ENCODE data around the gene KRTAP20-2. TPM values are rescaled to one million over a fixed set of nuclear protein-coding genes. Genes with fewer than 3 reads are reported as not detected.

Gene KRTAP20-2
- total RNA-seq (ENCODE audit: unreplicated experiment): not detected
- long read RNA-seq: 0 reads

DNA sequence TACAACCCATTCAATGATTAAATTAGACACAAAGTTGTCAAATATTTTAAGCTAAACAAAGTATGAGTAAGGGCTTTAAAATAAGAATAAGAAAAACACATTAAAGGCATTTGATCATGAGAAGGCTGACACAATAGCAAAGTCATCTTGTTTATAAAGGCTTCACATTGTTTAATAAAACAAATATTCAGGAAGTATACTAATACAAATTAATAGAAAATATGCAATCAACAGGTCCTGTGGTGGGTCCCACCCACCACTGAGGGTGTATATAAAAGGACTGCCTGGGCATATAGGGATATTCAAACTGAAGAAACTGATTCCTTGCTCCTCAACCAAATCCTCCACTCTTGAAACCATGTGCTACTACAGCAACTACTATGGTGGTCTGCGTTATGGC lies at the start of gene KRTAP20-2:
Gene KRTAP20-2 (plus strand): TSS at position 301 of the 400 bp plus-strand sequence. CDS start 58 bp downstream, at position 359.
- no peaks in the 10 kb centered on the region for H3K27me3 Mint-ChIP-seq (ENCODE audit: unreplicated experiment)
- H3K4me1 Mint-ChIP-seq (ENCODE audit: unreplicated experiment): no peaks in the 10 kb centered on the region
- TF ChIP-seq, protein P1, sequence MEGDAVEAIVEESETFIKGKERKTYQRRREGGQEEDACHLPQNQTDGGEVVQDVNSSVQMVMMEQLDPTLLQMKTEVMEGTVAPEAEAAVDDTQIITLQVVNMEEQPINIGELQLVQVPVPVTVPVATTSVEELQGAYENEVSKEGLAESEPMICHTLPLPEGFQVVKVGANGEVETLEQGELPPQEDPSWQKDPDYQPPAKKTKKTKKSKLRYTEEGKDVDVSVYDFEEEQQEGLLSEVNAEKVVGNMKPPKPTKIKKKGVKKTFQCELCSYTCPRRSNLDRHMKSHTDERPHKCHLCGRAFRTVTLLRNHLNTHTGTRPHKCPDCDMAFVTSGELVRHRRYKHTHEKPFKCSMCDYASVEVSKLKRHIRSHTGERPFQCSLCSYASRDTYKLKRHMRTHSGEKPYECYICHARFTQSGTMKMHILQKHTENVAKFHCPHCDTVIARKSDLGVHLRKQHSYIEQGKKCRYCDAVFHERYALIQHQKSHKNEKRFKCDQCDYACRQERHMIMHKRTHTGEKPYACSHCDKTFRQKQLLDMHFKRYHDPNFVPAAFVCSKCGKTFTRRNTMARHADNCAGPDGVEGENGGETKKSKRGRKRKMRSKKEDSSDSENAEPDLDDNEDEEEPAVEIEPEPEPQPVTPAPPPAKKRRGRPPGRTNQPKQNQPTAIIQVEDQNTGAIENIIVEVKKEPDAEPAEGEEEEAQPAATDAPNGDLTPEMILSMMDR (IDR thresholded peaks at IDR 0.05; ENCODE audit: unreplicated experiment): no peak
- H3K9me3 Mint-ChIP-seq (ENCODE audit: unreplicated experiment): no peaks in the 10 kb centered on the region
- DNase-seq (ENCODE audit: low spot score): no peak
- no peak within 1 kb of the TSS for H3K27ac Mint-ChIP-seq (ENCODE audit: unreplicated experiment)
- H3K4me3 Mint-ChIP-seq (ENCODE audit: unreplicated experiment): no peak within 1 kb of the TSS
- H3K36me3 Mint-ChIP-seq (ENCODE audit: low read depth, unreplicated experiment): no peaks in the 10 kb centered on the region

DNA sequence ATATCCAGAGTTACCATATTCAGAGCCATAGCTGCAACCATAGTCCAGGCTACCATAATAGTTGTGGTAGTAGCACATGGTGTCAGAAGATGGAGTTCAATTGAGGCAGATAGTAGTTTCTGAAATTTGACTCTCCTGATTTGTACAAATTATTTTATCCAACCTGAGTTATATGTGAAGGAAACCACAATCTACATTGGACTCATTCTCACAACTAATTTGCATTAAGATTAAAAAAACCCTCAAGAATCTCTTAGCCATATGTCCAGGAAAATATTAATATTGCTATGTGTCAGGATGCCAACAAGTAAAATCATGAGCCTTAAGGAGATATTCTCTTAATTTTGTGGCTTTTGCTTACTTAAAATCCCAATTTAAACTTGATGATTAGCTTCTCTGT lies 44.7 kb upstream of the KRTAP20-2 start, which contains the start of gene KRTAP22-2:
Gene KRTAP22-2 (minus strand): TSS at position 101 of the 400 bp plus-strand sequence.
- no peaks in the 10 kb centered on the region for H3K36me3 Mint-ChIP-seq (ENCODE audit: low read depth, unreplicated experiment)
- DNase-seq (ENCODE audit: low spot score): no peak
- no peaks in the 10 kb centered on the region for H3K4me1 Mint-ChIP-seq (ENCODE audit: unreplicated experiment)
- TF ChIP-seq, protein P1 (IDR thresholded peaks at IDR 0.05; ENCODE audit: unreplicated experiment): no peak
- H3K27ac Mint-ChIP-seq (ENCODE audit: unreplicated experiment): no peak within 1 kb of the TSS
- no peaks in the 10 kb centered on the region for H3K27me3 Mint-ChIP-seq (ENCODE audit: unreplicated experiment)
- H3K4me3 Mint-ChIP-seq (ENCODE audit: unreplicated experiment): no peak within 1 kb of the TSS
- no peaks in the 10 kb centered on the region for H3K9me3 Mint-ChIP-seq (ENCODE audit: unreplicated experiment)

DNA sequence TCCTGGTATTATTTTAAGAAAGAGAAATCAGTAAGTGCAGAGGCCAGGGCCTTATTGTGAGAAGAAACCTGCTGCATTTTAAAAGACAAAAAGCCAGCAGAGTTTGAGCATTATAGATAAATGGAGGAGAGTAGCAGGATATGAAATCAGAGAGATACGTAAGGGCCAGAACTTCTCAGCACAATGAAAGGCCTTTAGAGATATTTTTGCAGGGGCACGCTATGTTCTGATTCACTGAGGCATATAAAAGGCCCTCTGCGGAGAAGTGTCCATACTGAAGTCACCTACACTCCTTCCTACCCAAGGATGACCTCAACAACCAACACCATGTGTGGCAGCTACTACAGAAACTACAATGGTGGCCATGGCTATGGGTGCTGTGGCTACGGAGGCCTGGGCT lies 42.9 kb upstream of the KRTAP20-2 start, which contains the start of gene KRTAP6-3:
Gene KRTAP6-3 (plus strand): TSS at position 301 of the 400 bp plus-strand sequence. CDS start 6 bp downstream, at position 307.
- DNase-seq (ENCODE audit: low spot score): no peak
- Mint-ChIP-seq H3K36me3 (ENCODE audit: low read depth, unreplicated experiment) (no peaks in the 10 kb centered on the region), H3K4me1 (ENCODE audit: unreplicated experiment) (no peaks in the 10 kb centered on the region), H3K4me3 (ENCODE audit: unreplicated experiment) (no peak within 1 kb of the TSS), H3K27me3 (ENCODE audit: unreplicated experiment) (no peaks in the 10 kb centered on the region), H3K27ac (ENCODE audit: unreplicated experiment) (no peak within 1 kb of the TSS), H3K9me3 (ENCODE audit: unreplicated experiment) (no peaks in the 10 kb centered on the region)
- TF ChIP-seq, protein P1 (IDR thresholded peaks at IDR 0.05; ENCODE audit: unreplicated experiment): no peak

DNA sequence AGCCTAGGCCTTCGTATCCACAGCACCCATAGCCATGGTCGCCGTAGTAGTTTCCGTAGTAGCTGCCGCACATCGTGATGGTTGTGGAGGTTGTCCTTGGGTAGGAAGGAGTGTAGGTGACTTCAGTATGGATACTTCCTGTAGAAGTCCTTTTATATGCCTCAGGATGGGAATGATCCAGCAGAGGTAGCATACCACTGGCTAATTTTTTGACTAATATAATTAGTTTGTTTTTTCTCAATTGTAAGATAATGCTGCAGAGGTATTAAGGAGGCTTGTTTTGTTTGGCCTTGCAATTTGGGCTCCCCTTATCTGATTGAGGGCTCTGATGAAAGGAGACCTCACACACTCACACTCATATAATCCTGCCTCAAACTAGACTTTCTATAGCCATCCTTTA lies 36.2 kb upstream of the KRTAP20-2 start, which contains the start of gene KRTAP6-2:
Gene KRTAP6-2 (minus strand): TSS at position 101 of the 400 bp plus-strand sequence. CDS start 28 bp downstream, at position 73.
- H3K9me3 Mint-ChIP-seq (ENCODE audit: unreplicated experiment): no peaks in the 10 kb centered on the region
- TF ChIP-seq, protein P1 (IDR thresholded peaks at IDR 0.05; ENCODE audit: unreplicated experiment): no peak
- H3K4me1 Mint-ChIP-seq (ENCODE audit: unreplicated experiment): no peaks in the 10 kb centered on the region
- peaks cover 3% of the 10 kb centered on the region for H3K27me3 Mint-ChIP-seq (ENCODE audit: unreplicated experiment)
- no peaks in the 10 kb centered on the region for H3K36me3 Mint-ChIP-seq (ENCODE audit: low read depth, unreplicated experiment)
- H3K4me3 Mint-ChIP-seq (ENCODE audit: unreplicated experiment): no peak within 1 kb of the TSS
- H3K27ac Mint-ChIP-seq (ENCODE audit: unreplicated experiment): no peak within 1 kb of the TSS
- no peak for DNase-seq (ENCODE audit: low spot score)

DNA sequence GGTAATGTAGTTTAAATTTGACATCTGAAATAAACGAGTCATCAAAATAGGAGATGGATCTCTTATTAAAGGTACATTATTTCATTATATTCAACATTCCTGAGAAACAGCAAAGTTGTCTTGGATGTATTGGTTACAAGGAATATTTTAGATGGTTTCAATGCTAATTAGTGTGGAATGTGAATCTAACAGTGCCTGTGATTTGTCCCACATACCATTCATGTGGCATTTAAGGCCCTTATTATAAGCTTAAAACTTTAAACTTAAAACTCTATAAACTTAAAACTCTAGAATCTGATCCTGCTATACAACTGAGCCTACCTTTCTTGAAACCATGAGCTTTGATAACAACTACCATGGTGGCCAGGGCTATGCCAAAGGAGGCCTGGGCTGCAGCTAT lies 34.2 kb upstream of the KRTAP20-2 start, which contains the start of gene KRTAP22-1:
Gene KRTAP22-1 (plus strand): TSS at position 301 of the 400 bp plus-strand sequence.
- H3K9me3 Mint-ChIP-seq (ENCODE audit: unreplicated experiment): no peaks in the 10 kb centered on the region
- no peaks in the 10 kb centered on the region for H3K36me3 Mint-ChIP-seq (ENCODE audit: low read depth, unreplicated experiment)
- H3K4me1 Mint-ChIP-seq (ENCODE audit: unreplicated experiment): no peaks in the 10 kb centered on the region
- H3K27me3 Mint-ChIP-seq (ENCODE audit: unreplicated experiment): peaks cover 3% of the 10 kb centered on the region
- DNase-seq (ENCODE audit: low spot score): no peak
- no peak within 1 kb of the TSS for H3K4me3 Mint-ChIP-seq (ENCODE audit: unreplicated experiment)
- TF ChIP-seq, protein P1 (IDR thresholded peaks at IDR 0.05; ENCODE audit: unreplicated experiment): no peak
- H3K27ac Mint-ChIP-seq (ENCODE audit: unreplicated experiment): no peak within 1 kb of the TSS

Data from endothelial cell (in vitro differentiated cells).